Measurements from ENCODE around the gene PITX3.

Gene PITX3

GRCh38 chr10:102241444-102242117 is at the start of gene PITX3:
TSS of gene PITX3 (minus strand) at chr10:102241512. CDS start at chr10:102232080, 9,432 bp downstream.
- peak; percentile 86 for DNase-seq

GRCh38 chr10:102289840-102290239 is 48.5 kb upstream of the PITX3 start:
- DNase-seq = no peak

- DNase-seq = no peak
These were observed 48.0 kb upstream of the PITX3 start for GRCh38 chr10:102289356-102289755.

- no peak for DNase-seq
These were observed 46.7 kb upstream of the PITX3 start for GRCh38 chr10:102287991-102288390.

GRCh38 chr10:102287538-102287937 is 46.2 kb upstream of the PITX3 start:
- DNase-seq = no peak

- DNase-seq = no peak
These were observed 44.9 kb upstream of the PITX3 start for GRCh38 chr10:102286216-102286615.

GRCh38 chr10:102285133-102285532 is 43.8 kb upstream of the PITX3 start:
- DNase-seq = no peak

GRCh38 chr10:102284531-102284930 is 43.2 kb upstream of the PITX3 start:
- no peak for DNase-seq

GRCh38 chr10:102283890-102284289 is 42.6 kb upstream of the PITX3 start:
- no peak for DNase-seq

GRCh38 chr10:102283488-102283887 is 42.2 kb upstream of the PITX3 start:
- no peak for DNase-seq

GRCh38 chr10:102281102-102281487 is 39.8 kb upstream of the PITX3 start:
- no peak for DNase-seq

- DNase-seq = no peak
These were observed 39.2 kb upstream of the PITX3 start for GRCh38 chr10:102280397-102281101.

GRCh38 chr10:102279104-102279503 is 37.8 kb upstream of the PITX3 start:
- no peak for DNase-seq

GRCh38 chr10:102275343-102275742 is 34.0 kb upstream of the PITX3 start:
- DNase-seq = no peak

- no peak for DNase-seq
These were observed 32.8 kb upstream of the PITX3 start for GRCh38 chr10:102274062-102274461.

GRCh38 chr10:102269017-102269416 is 27.7 kb upstream of the PITX3 start:
- DNase-seq = no peak

- DNase-seq = no peak
These were observed 27.1 kb upstream of the PITX3 start for GRCh38 chr10:102268375-102268888.

GRCh38 chr10:102267748-102268147 is 26.4 kb upstream of the PITX3 start:
- DNase-seq = no peak

GRCh38 chr10:102266670-102267069 is 25.4 kb upstream of the PITX3 start:
- DNase-seq = no peak

GRCh38 chr10:102264371-102264770 is 23.1 kb upstream of the PITX3 start:
- DNase-seq = no peak

GRCh38 chr10:102262744-102263370 is 21.5 kb upstream of the PITX3 start:
- DNase-seq = no peak

GRCh38 chr10:102261842-102262241 is 20.5 kb upstream of the PITX3 start:
- DNase-seq = no peak

- DNase-seq = no peak
These were observed 19.9 kb upstream of the PITX3 start for GRCh38 chr10:102261196-102261595.

GRCh38 chr10:102255404-102255803 is 14.1 kb upstream of the PITX3 start:
- no peak for DNase-seq
